K562 (cell line): ENCODE data around the gene LRP1B. TPM values are rescaled to one million over a fixed set of nuclear protein-coding genes. Genes with fewer than 3 reads are reported as not detected.

Experiments used
- ATAC-seq: fragments of 200-7000 bp; cut with Tn5 transposase; 3 replicates; pipeline ENCODE4 v1.9.1; 2020; ENCODE audit warnings: moderate library complexity
- BruUV-seq: library from RNA; stranded (reverse); fragments of 400-500 nt; replicated peaks from 2 replicates; lab custom pipeline; 2021; lab: Mats Ljungman, UMichigan
- CTCF ChIA-PET: fragments of 300-600 bp; formaldehyde crosslinking; extraction: SDS; loops from one replicate; lab custom pipeline; 2021; ENCODE audit warnings: low intra/inter-chr PET ratio; lab: Yijun Ruan, JAX
- POLR2A ChIA-PET: fragments of 300-600, 350-650 bp; sonication (Branson Sonifier 250); formaldehyde crosslinking; extraction: SDS; loops from one replicate; lab custom pipeline; 2021; ENCODE audit warnings: antibody characterized with exemption, inconsistent platforms; lab: Yijun Ruan, JAX
- DNase-seq, 4 experiments: peaks; one replicate each; pipeline versions ENCODE4 v3.0.0 to v3.0.0-alpha.2; 2011 to 2018; ENCODE audit warnings: low spot score in 3 of 4, mixed read lengths in 3 of 4; ENCODE audit errors: extremely low read depth in 1 of 4
- FAIRE-seq: peaks from 2 replicates; lab custom pipeline; 2011; peaks lifted over from hg19 to GRCh38; lab: Jason Lieb, UNC
- H2AFZ ChIP-seq: 2 replicates; pipeline ENCODE4 v1.6.0; 2011; ENCODE audit warnings: low read depth, low read length, control low read depth, inconsistent platforms
- H3K27ac ChIP-seq: fragments of 200-600 bp; 3 replicates; pipeline ENCODE4 v1.8.0; 2011; ENCODE audit warnings: low read depth, mild to moderate bottlenecking, control low read depth, inconsistent platforms, low read length, moderate library complexity, mixed read lengths; ENCODE audit errors: extremely low read depth
- H3K27me3 ChIP-seq, 2 experiments: fragments of 300-600 bp in 1 of 2; 2 replicates in 1 of 2; 3 replicates in 1 of 2; pipeline versions ENCODE4 v1.6.0 to v1.8.0; 2011; ENCODE audit warnings: inconsistent platforms in 2 of 2, low read length in 2 of 2, mild to moderate bottlenecking in 1 of 2, mixed read lengths in 1 of 2, moderate library complexity in 1 of 2; ENCODE audit not compliant: control insufficient read depth in 2 of 2, insufficient read depth in 2 of 2
- H3K36me3 ChIP-seq: fragments of 300-600 bp; 3 replicates; pipeline ENCODE4 v1.8.0; 2011; ENCODE audit warnings: mild to moderate bottlenecking, low read length, inconsistent platforms; ENCODE audit not compliant: control insufficient read depth, insufficient read depth
- H3K4me1 ChIP-seq, 2 experiments: fragments of 200-600 bp in 1 of 2; replicated peaks in 1 of 2; 2 replicates in 1 of 2; 3 replicates in 1 of 2; pipeline versions ENCODE4 v1.5.1 to v1.8.0; 2011; ENCODE audit warnings: inconsistent platforms in 2 of 2, low read length in 2 of 2, mild to moderate bottlenecking in 1 of 2, mixed read lengths in 1 of 2, moderate library complexity in 1 of 2; ENCODE audit not compliant: control insufficient read depth in 2 of 2, insufficient read depth in 2 of 2
- H3K4me2 ChIP-seq: 2 replicates; pipeline ENCODE4 v1.6.1; 2011; ENCODE audit warnings: low read length, control low read depth, inconsistent platforms, mixed read lengths; ENCODE audit not compliant: insufficient read depth
- H3K4me3 ChIP-seq: fragments of 200-600 bp; sonication (generic), shearing (Covaris generic); 2 replicates; pipeline ENCODE4 v1.5.1; 2016; ENCODE audit warnings: control low read depth, inconsistent platforms
- H3K79me2 ChIP-seq: fragments of 200-600 bp; 3 replicates; pipeline ENCODE4 v1.8.0; 2011; ENCODE audit warnings: low read length, inconsistent platforms; ENCODE audit not compliant: control insufficient read depth, insufficient read depth
- H3K9ac ChIP-seq, 2 experiments: 2 replicates each; pipeline versions ENCODE4 v1.6.0 to v1.6.1; 2011; ENCODE audit warnings: low read depth in 2 of 2, low read length in 2 of 2, control low read depth in 1 of 2, inconsistent platforms in 1 of 2, mild to moderate bottlenecking in 1 of 2, mixed read lengths in 1 of 2; ENCODE audit not compliant: insufficient read depth in 1 of 2
- H3K9me1 ChIP-seq: one replicate; pipeline ENCODE4 v1.6.0; 2011; ENCODE audit warnings: inconsistent platforms, mild to moderate bottlenecking, low read length, moderate library complexity; ENCODE audit not compliant: control insufficient read depth, insufficient read depth
- H3K9me3 ChIP-seq: replicated peaks from 2 replicates; pipeline ENCODE4 v1.5.1; 2011; ENCODE audit warnings: low read depth, low read length, inconsistent platforms; ENCODE audit not compliant: control insufficient read depth, insufficient read depth
- H4K20me1 ChIP-seq: replicated peaks from 2 replicates; pipeline ENCODE4 v1.6.1; 2011; ENCODE audit warnings: low read length, inconsistent platforms, mixed read lengths; ENCODE audit not compliant: control insufficient read depth, insufficient read depth
- BHLHE40 ChIP-seq: IDR thresholded peaks from 2 replicates; pipeline ENCODE4 v1.6.1; 2011; ENCODE audit warnings: low read length, improper control_type of control experiment
- CBFA2T2 ChIP-seq: fragments of 450-650 bp; conservative IDR thresholded peaks from 2 replicates; pipeline ENCODE4 v1.6.1; 2017; ENCODE audit warnings: mild to moderate bottlenecking
- CC2D1A ChIP-seq: fragments of 450-650 bp; IDR thresholded peaks from 2 replicates; pipeline ENCODE4 v1.6.1; 2017; ENCODE audit warnings: mild to moderate bottlenecking
- CGGBP1 ChIP-seq: fragments of 250-450 bp; sonication (Bioruptor Pico); IDR thresholded peaks from 2 replicates; pipeline ENCODE4 v1.9.0; 2021; ENCODE audit warnings: mild to moderate bottlenecking
- DNMT1 ChIP-seq: fragments of 450-650 bp; IDR thresholded peaks from 2 replicates; pipeline ENCODE4 v1.6.1; 2016; ENCODE audit warnings: antibody characterized with exemption, mild to moderate bottlenecking
- ELF2 ChIP-seq: fragments of 250-450 bp; sonication (Bioruptor Pico); IDR thresholded peaks from 2 replicates; pipeline ENCODE4 v1.5.0; 2021; ENCODE audit warnings: mild to moderate bottlenecking
- FOS ChIP-seq: IDR thresholded peaks from 3 replicates; pipeline ENCODE4 v1.6.1; 2011; ENCODE audit not compliant: insufficient read length; ENCODE audit errors: extremely low read depth
- FOXA1 ChIP-seq: fragments of 450-650 bp; IDR thresholded peaks from 2 replicates; pipeline ENCODE4 v1.6.1; 2016; ENCODE audit warnings: mild to moderate bottlenecking, borderline replicate concordance
- FOXJ2 ChIP-seq: fragments of 200-800 bp; sonication (Bioruptor generic); IDR thresholded peaks from 2 replicates; pipeline ENCODE4 v1.6.1; 2016; ENCODE audit warnings: missing genetic modification characterization, missing compliant biosample characterization
- KAT8 ChIP-seq: fragments of 450-650 bp; IDR thresholded peaks from 2 replicates; pipeline ENCODE4 v1.6.1; 2016; ENCODE audit warnings: low read depth, mild to moderate bottlenecking
- MTA2 ChIP-seq: fragments of 450-650 bp; IDR thresholded peaks from 2 replicates; pipeline ENCODE4 v1.6.1; 2016; ENCODE audit warnings: low read depth
- MYC ChIP-seq, 2 experiments: fragments of 250-450 bp in 1 of 2; sonication (Bioruptor Pico) in 1 of 2; IDR thresholded peaks; 2 replicates each; pipeline versions ENCODE4 v1.5.1 to v1.6.1; 2012 to 2021; ENCODE audit warnings: low read depth in 2 of 2, borderline replicate concordance in 1 of 2, improper control_type of control experiment in 1 of 2, low read length in 1 of 2, mild to moderate bottlenecking in 1 of 2, moderate library complexity in 1 of 2
- POLR2A ChIP-seq: fragments of 450-650 bp; conservative IDR thresholded peaks from 2 replicates; pipeline ENCODE4 v1.6.1; 2016
- RHOXF2B ChIP-seq: fragments of 250-450 bp; sonication (Bioruptor Pico); conservative IDR thresholded peaks from 2 replicates; pipeline ENCODE4 v1.5.1; 2021
- SUPT5H ChIP-seq: fragments of 450-650 bp; IDR thresholded peaks from 2 replicates; pipeline ENCODE4 v1.6.1; 2016
- TCFL5 ChIP-seq: fragments of 250-450 bp; sonication (Bioruptor Pico); conservative IDR thresholded peaks from 2 replicates; pipeline ENCODE4 v1.6.1; 2021; ENCODE audit warnings: mild to moderate bottlenecking, moderate library complexity, matching md5 sums
- ZBTB7A ChIP-seq: IDR thresholded peaks from 2 replicates; pipeline ENCODE4 v1.6.1; 2011; ENCODE audit warnings: low read depth, mild to moderate bottlenecking, low read length, moderate library complexity, borderline replicate concordance; ENCODE audit not compliant: control insufficient read depth
- ZNF584 ChIP-seq: fragments of 200-800 bp; sonication (Bioruptor generic); IDR thresholded peaks from 2 replicates; pipeline ENCODE4 v1.6.1; 2016; ENCODE audit warnings: low read depth, mild to moderate bottlenecking, missing genetic modification characterization, missing compliant biosample characterization
- ZNF609 ChIP-seq: sonication (generic); formaldehyde crosslinking; IDR thresholded peaks from 2 replicates; pipeline ENCODE4 v1.8.1; 2023; ENCODE audit warnings: missing genetic modification reagents, mild to moderate bottlenecking, borderline replicate concordance
- ZNF655 ChIP-seq: fragments of 250-450 bp; sonication (Bioruptor Pico); IDR thresholded peaks from 2 replicates; pipeline ENCODE4 v1.5.0; 2021
- WGBS: fragments of 100-300 bp; shearing (Covaris generic); methylation state at CpG from one replicate; pipeline ENCODE4 v1.1.6; 2016; ENCODE audit warnings: low coverage, mixed read lengths; ENCODE audit not compliant: insufficient coverage; ENCODE audit errors: missing lambda C conversion rate; 5-methylcytosine and 5-hydroxymethylcytosine counted together
- in situ Hi-C: fragments of 300-500 bp; cut with MboI; formaldehyde crosslinking; loops from 4 replicates; pipeline ENCODE4 v1.15.0; 2018; ENCODE audit warnings: inconsistent platforms, mixed read lengths
- intact Hi-C: fragments of 100-400 bp; cut with micrococcal nuclease; formaldehyde crosslinking; loops from 2 replicates; pipeline ENCODE4 v1.14.2; 2022
- polyA plus RNA-seq, 8 experiments: library from polyadenylated mRNA; depleted of rRNA in 4 of 8; stranded (reverse) in 5 of 8; unstranded in 3 of 8; fragments of >200 nt; fragmentation: Nextera tagmentation in 2 of 8; fragmentation: Illumina TruSeq in 1 of 8; extraction: Ambion mirVana in 2 of 8; extraction: Trizol in 1 of 8; gene quantifications; 2 replicates each; pipeline versions ENCODE4 v1.2.1 to v1.2.3, GENCODE V29; 2011 to 2014; ENCODE audit warnings: inconsistent platforms in 1 of 8, missing spikeins in 1 of 8
- total RNA-seq, 7 experiments: library from RNA; depleted of rRNA in 6 of 7; stranded (reverse); fragments of >200 nt in 6 of 7; fragmentation: Illumina TruSeq in 2 of 7; extraction: Trizol in 2 of 7; gene quantifications; 2 replicates each; pipeline versions ENCODE4 v1.2.1 to v1.2.3, GENCODE V29; 2011 to 2021; ENCODE audit warnings: low replicate concordance in 1 of 7

LRP1B gene
- total and polyA plus RNA-seq, 9 of the 15 experiments (the other 6 are each of a cell fraction or from before 2014, with no cell fraction given) = not detected

GRCh38 chr2:141517852-141518421, 612.9 kb downstream of the LRP1B start:
- FAIRE-seq (no peak), DNase-seq (no peak), ATAC-seq (no peak)
- Histone ChIP-seq H3K9me3 (no peaks in the 10 kb centered on the region), H3K4me1 (no peaks in the 10 kb centered on the region), H3K36me3 (no peaks in the 10 kb centered on the region), H3K9me1 (no peaks in the 10 kb centered on the region), H3K27ac (no peak overlapping the region), H3K9ac (no peak overlapping the region), H3K4me3 (no peak overlapping the region), H3K79me2 (no peaks in the 10 kb centered on the region), H4K20me1 (no peaks in the 10 kb centered on the region), H3K27me3 (no peaks in the 10 kb centered on the region), H2AFZ (no peak overlapping the region), H3K4me2 (no peak overlapping the region)
- intact Hi-C loops (no loop called here), in situ Hi-C loops (no loop called here)
- ChIA-PET POLR2A (no interaction called here), CTCF (no interaction called here)
- WGBS = 0% methylated on average over 2 of the region's 2 CpGs
- TF ChIP-seq FOXA1 (no peak), DNMT1 (no peak), KAT8 (no peak), CGGBP1 (CRISPR knock-in tag) (no peak), ZBTB7A (no peak), SUPT5H (no peak), BHLHE40 (no peak), MYC (IDR thresholded peaks at IDR 0.05; ENCODE audit: low read depth, low read length) (no peak), MYC (CRISPR knock-in tag; IDR thresholded peaks at IDR 0.05; ENCODE audit: borderline replicate concordance, low read depth) (no peak), ZNF609 (CRISPR knock-in tag) (no peak), ELF2 (CRISPR knock-in tag) (no peak), RHOXF2B (CRISPR knock-in tag) (no peak), ZNF655 (CRISPR knock-in tag) (no peak), POLR2A (no peak), TCFL5 (CRISPR knock-in tag) (no peak), ZNF584 (CRISPR knock-in tag) (no peak), FOS (no peak), FOXJ2 (tag) (no peak), CC2D1A (no peak), CBFA2T2 (no peak), MTA2 (no peak)
- no TSS peak for BruUV-seq
